Heart right ventricle (tissue), 16 donors: ENCODE data around the gene RPN2. TPM values are rescaled to one million over a fixed set of nuclear protein-coding genes. Genes with fewer than 3 reads are reported as not detected.

Experiments
- ATAC-seq, 8 donors: fragments of 200-7000 bp; cut with Tn5 transposase; one replicate each; pipeline ENCODE4 v1.9.1; 2020; ENCODE audit warnings: mild to moderate bottlenecking in 8 of 8, moderate library complexity in 8 of 8, moderate number of reproducible peaks in 1 of 8
- DNase-seq, 2 donors: peaks; one replicate each; pipeline ENCODE4 v3.0.0-alpha.2; 2020
- H3K27ac ChIP-seq, 10 donors: fragments of 200-600 bp; sonication (generic) in 2 of 10; one replicate each; pipeline versions ENCODE4 v1.5.0 to v1.8.0; 2020 to 2022; ENCODE audit warnings: mild to moderate bottlenecking in 3 of 10
- H3K27me3 ChIP-seq, 7 donors: fragments of 200-600 bp; one replicate each; pipeline ENCODE4 v1.8.0; 2021 to 2022; ENCODE audit warnings: mild to moderate bottlenecking in 2 of 7
- H3K36me3 ChIP-seq, 9 donors: fragments of 200-600 bp; sonication (generic) in 1 of 9; one replicate each; pipeline versions ENCODE4 v1.5.0 to v1.8.0; 2020 to 2022; ENCODE audit warnings: mild to moderate bottlenecking in 2 of 9
- H3K4me1 ChIP-seq, 9 donors: fragments of 200-600 bp; sonication (generic) in 1 of 9; one replicate each; pipeline versions ENCODE4 v1.5.0 to v1.8.0; 2020 to 2022; ENCODE audit warnings: mild to moderate bottlenecking in 4 of 9
- H3K4me3 ChIP-seq, 10 donors: fragments of 200-600 bp; sonication (generic) in 2 of 10; one replicate each; pipeline versions ENCODE4 v1.5.0 to v1.8.0; 2020 to 2022; ENCODE audit warnings: mild to moderate bottlenecking in 7 of 10, moderate library complexity in 2 of 10
- H3K9me3 ChIP-seq, 11 donors: fragments of 200-600 bp in 10 of 11; sonication (generic) in 2 of 11; one replicate each; pipeline versions ENCODE4 v1.5.0 to v1.8.0; 2013 to 2022; ENCODE audit warnings: mild to moderate bottlenecking in 2 of 11, control low read depth in 1 of 11, moderate library complexity in 1 of 11
- WGBS, 2 donors: extraction: QIAGEN DNeasy Blood & Tissue Kit; methylation state at CpG; one replicate each; pipeline ENCODE4 v1.1.7; 2013; ENCODE audit warnings: inconsistent platforms in 1 of 2; 5-methylcytosine and 5-hydroxymethylcytosine counted together
- intact Hi-C, 10 donors: fragments of 100-400 bp; cut with DNase I; formaldehyde crosslinking; loops; one replicate each; pipeline versions ENCODE4 v1.11.1 to v1.14.2; 2022
- polyA plus RNA-seq, 2 donors: library from polyadenylated mRNA; stranded (reverse); fragments of 200-250 nt; gene quantifications; one replicate each; pipeline ENCODE4 v1.2.3, GENCODE V29; 2013
- total RNA-seq, 10 donors: library from RNA; stranded (reverse); fragmentation: NEBNext Ultra II Directional in 3 of 10; extraction: Animal tissue kit (Norgen Biotek cat#: 25700) in 3 of 10; gene quantifications; one replicate each; pipeline versions ENCODE4 v1.2.1 to v1.2.4, GENCODE V29; 2021 to 2023
- TF ChIP-seq, protein P1 (sequence below), 9 donors: fragments of 200-600 bp; sonication (generic) in 2 of 9; IDR thresholded peaks; one replicate each; pipeline versions ENCODE4 v1.5.0 to v1.8.0; 2021 to 2022; ENCODE audit warnings: antibody characterized with exemption in 9 of 9, mild to moderate bottlenecking in 5 of 9, moderate library complexity in 1 of 9
- donor health status: Arrhythmogenic right ventricular cardiomyopathy.
- donor health status: ischemic (EF 13 %, LVEDD 7.1; RV severe dilation, severe dysfunction).
- donor health status: healthy with polysubstance abuse.
- donor health status: DM: no; HTN: yes; CAD: no.
- donor health status: DM: no; HTN: no; CAD: no.
- donor health status: ischemic (EF 25% LVEDD 6.9; RV normal size, moderate dysfunction).
- donor health status: ischemic (EF 25% LVEDD 5.7; RV mildly dilated, moderate dysfunction).
- donor health status: healthy.
- donor health status: DM: yes; HTN: yes; CAD: no.
- donor health status: Ischemic cardiomyopathy.
- donor health status: ischemic (EF 35%, LVEDD 5.7; RV mildly dilated, moderate dysfunction).
- donor health status: nonischemic (EF 11% LVEDD 7.7; RV severe dilation, severe dysfunction).
- donor health status: DM: yes; HTN: yes; CAD: no.
- donor health status: PGD.
- donor health status: ischemic (EF 29% LVEDD 5.4; RV normal size, mild dysfunction).
- donor health status: nonischemic (EF 23%, LVEDD 6.1; RV moderate dilation, normal function).

RPN2 gene
- total and polyA plus RNA-seq, 12 donors, result 30.9 to 166 (median 95.2) TPM

DNA sequence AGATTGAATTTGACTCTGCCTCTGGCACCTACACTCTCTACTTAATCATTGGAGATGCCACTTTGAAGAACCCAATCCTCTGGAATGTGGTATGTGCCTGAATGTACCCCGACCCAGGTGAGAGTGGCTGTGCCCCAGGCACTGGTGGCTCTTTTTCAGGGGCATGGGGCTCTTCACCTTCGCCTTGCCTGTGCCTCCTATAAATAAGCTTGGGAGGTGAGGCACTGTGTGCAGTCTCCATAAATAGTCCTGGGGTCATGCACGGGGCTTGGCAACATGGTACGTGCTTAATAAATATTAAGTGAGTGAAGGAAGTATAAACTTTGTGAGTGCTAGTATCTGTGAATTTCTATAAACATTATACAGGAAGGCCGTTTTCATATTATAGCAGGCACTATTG is 49.5 kb downstream of the RPN2 start:
- ATAC-seq, result peak; percentile 60 to 93 (median 81)
- peaks cover 0 to 100% (median 69%) of the 10 kb centered on the region in 9 donors for H3K36me3 ChIP-seq
- 63 to 73% methylated on average over 5 of the region's 5 CpGs for WGBS, 2 donors
- H3K27me3 ChIP-seq, result no peaks in the 10 kb centered on the region
- no peaks in the 10 kb centered on the region for H3K9me3 ChIP-seq
- DNase-seq, result peak in 1 of 2 donors; percentile 50
- peak overlapping the region; percentile 1 to 80 (median 68) for H3K27ac ChIP-seq
- intact Hi-C loops, result no loop called here
- H3K4me3 ChIP-seq, result no peak overlapping the region
- TF ChIP-seq, protein P1, sequence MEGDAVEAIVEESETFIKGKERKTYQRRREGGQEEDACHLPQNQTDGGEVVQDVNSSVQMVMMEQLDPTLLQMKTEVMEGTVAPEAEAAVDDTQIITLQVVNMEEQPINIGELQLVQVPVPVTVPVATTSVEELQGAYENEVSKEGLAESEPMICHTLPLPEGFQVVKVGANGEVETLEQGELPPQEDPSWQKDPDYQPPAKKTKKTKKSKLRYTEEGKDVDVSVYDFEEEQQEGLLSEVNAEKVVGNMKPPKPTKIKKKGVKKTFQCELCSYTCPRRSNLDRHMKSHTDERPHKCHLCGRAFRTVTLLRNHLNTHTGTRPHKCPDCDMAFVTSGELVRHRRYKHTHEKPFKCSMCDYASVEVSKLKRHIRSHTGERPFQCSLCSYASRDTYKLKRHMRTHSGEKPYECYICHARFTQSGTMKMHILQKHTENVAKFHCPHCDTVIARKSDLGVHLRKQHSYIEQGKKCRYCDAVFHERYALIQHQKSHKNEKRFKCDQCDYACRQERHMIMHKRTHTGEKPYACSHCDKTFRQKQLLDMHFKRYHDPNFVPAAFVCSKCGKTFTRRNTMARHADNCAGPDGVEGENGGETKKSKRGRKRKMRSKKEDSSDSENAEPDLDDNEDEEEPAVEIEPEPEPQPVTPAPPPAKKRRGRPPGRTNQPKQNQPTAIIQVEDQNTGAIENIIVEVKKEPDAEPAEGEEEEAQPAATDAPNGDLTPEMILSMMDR (IDR thresholded peaks at IDR 0.05), result no peak
- H3K4me1 ChIP-seq, result peaks cover 6 to 54% (median 22%) of the 10 kb centered on the region in 9 donors

DNA sequence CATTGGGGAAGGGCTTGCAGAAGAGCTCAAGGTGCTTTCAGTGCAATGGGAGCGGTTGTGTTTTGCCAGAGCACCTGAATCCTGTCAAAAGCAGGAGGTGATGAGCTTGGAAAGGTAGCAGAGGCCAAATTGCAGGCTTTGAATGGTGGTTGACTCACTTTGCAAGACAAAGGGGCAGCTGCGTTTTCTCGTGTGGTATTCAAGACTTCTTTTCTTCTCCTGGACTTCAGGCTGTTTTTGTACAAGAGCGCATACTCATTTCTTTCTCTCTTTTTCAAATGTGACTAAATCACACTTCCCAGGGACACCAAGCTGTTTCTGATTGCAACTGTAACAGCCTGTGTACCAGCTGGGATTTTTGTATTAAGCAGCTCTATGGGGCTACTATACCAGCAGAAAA is 50.2 kb downstream of the RPN2 start:
- H3K36me3 ChIP-seq, result peaks cover 0 to 100% (median 70%) of the 10 kb centered on the region in 9 donors

DNA sequence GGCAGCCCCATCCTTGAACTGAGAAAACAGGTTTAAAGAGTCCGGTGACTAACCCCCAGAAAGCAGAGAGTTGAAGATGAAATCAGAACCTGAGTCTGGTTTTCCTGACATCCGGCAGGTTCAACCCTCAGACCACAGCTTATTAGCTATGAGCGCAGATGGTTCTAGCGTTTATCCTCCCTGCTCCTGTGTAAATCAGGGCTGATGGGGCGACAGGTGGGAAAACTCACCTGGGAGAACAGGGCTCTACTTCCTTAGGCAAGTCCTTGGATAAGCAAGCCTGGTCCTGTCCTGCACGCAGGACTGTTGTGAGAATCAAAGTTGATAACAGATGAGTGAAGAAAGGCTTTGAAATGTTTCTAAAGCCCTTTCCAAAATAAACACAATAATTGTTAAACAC is 51.1 kb downstream of the RPN2 start:
- no peak for ATAC-seq
- H3K27ac ChIP-seq, result no peak overlapping the region
- WGBS, 2 donors, result 93 to 95% methylated on average over 6 of the region's 6 CpGs
- TF ChIP-seq, protein P1 (IDR thresholded peaks at IDR 0.05), result no peak
- peaks cover 6 to 43% (median 24%) of the 10 kb centered on the region in 9 donors for H3K4me1 ChIP-seq
- DNase-seq, result no peak
- H3K36me3 ChIP-seq, result peaks cover 0 to 100% (median 64%) of the 10 kb centered on the region in 9 donors
- no peak overlapping the region for H3K4me3 ChIP-seq
- intact Hi-C loops, result no loop called here
- no peaks in the 10 kb centered on the region for H3K27me3 ChIP-seq
- no peaks in the 10 kb centered on the region for H3K9me3 ChIP-seq

More for the DNA sequence above, 50.2 kb downstream of the RPN2 start:
- ATAC-seq (no peak), DNase-seq (no peak)
- TF ChIP-seq, protein P1 (IDR thresholded peaks at IDR 0.05), result no peak
- no peaks in the 10 kb centered on the region for H3K9me3 ChIP-seq
- peaks cover 6 to 50% (median 22%) of the 10 kb centered on the region in 9 donors for H3K4me1 ChIP-seq
- intact Hi-C loops, result no loop called here
- H3K27ac ChIP-seq, result peak overlapping the region in 3 of 10 donors; percentile 73 to 80 (median 80)
- no peak overlapping the region for H3K4me3 ChIP-seq
- H3K27me3 ChIP-seq, result no peaks in the 10 kb centered on the region
- WGBS, 2 donors, result 92 to 96% methylated on average over 4 of the region's 4 CpGs

DNA sequence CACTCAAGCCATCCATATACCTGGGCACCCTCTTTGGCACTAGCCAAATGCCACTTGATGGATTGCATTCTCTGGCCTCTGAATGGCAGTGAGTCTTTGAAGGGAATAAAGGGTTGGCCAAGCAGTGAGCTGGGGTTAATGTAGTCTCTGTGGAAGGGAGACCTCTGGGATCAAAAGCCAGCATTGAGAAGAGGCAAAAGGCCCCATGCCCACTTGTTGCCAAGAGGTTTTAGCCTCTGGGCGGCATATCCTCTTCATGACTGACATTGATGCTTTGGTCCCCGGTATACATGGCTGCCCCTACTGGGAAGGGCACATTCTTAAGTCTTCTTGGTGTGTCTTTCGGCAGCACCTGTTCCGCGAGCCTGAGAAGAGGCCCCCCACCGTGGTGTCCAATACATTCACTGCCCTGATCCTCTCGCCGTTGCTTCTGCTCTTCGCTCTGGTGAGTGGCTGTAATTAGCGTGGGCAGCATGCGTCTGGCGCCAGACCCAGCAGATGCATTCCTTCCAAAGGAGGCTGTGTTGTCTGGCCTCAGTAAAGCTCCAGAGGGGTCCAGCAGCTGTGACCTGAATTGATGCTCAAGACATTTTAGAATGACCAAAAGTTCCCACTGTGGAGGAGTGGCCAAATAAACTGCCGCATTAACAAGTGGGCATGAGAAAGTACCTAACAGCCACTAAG is 53.0 kb downstream of the RPN2 start:
- TF ChIP-seq, protein P1 (IDR thresholded peaks at IDR 0.05), result no peak
- Histone ChIP-seq H3K27ac (no peak overlapping the region), H3K9me3 (no peaks in the 10 kb centered on the region), H3K4me1 (peaks cover 2 to 39% (median 19%) of the 10 kb centered on the region in 9 donors), H3K27me3 (no peaks in the 10 kb centered on the region), H3K4me3 (no peak overlapping the region), H3K36me3 (peaks cover 0 to 100% (median 74%) of the 10 kb centered on the region in 9 donors)
- ATAC-seq (no peak), DNase-seq (no peak)
- intact Hi-C loops, result no loop called here
- 94 to 96% methylated on average over 13 of the region's 13 CpGs for WGBS, 2 donors
